AG04450 (cell line): ENCODE results near the gene PLCXD1. TPM values are rescaled to one million over a fixed set of nuclear protein-coding genes. Genes with fewer than 3 reads are reported as not detected.

Experiments used
- CTCF ChIA-PET: fragments of 300-600, 350-600 bp; formaldehyde crosslinking; extraction: SDS; loops from one replicate; lab custom pipeline; 2022; ENCODE audit warnings: antibody characterized with exemption, inconsistent platforms; lab: Charles Lee
- POLR2A ChIA-PET: fragments of 350-600 bp; formaldehyde crosslinking; extraction: SDS; loops from one replicate; lab custom pipeline; 2021; ENCODE audit warnings: antibody characterized with exemption, inconsistent platforms; lab: Yijun Ruan, JAX
- DNase-seq: peaks from one replicate; pipeline ENCODE4 v3.0.0-alpha.2; 2011; ENCODE audit warnings: low read depth, low spot score
- H3K27ac ChIP-seq: one replicate; pipeline ENCODE4 v1.5.1; 2012; ENCODE audit warnings: low read depth, low read length, control low read depth
- H3K27me3 ChIP-seq: one replicate; pipeline ENCODE4 v1.6.0; 2012; ENCODE audit warnings: low read length; ENCODE audit not compliant: control insufficient read depth, insufficient read depth
- H3K4me3 ChIP-seq: 2 replicates; pipeline ENCODE4 v1.5.1; 2011; ENCODE audit warnings: mild to moderate bottlenecking, low read depth, low read length, control low read depth
- H3K9me3 ChIP-seq: 2 replicates; pipeline ENCODE4 v1.5.1; 2012; ENCODE audit warnings: low read length; ENCODE audit not compliant: control insufficient read depth, insufficient read depth
- polyA plus RNA-seq: library from polyadenylated mRNA; depleted of rRNA; stranded (reverse); fragments of >200 nt; gene quantifications from 2 replicates; pipeline ENCODE4 v1.2.3, GENCODE V29; 2011
- TF ChIP-seq, protein P1 (sequence below): IDR thresholded peaks from 2 replicates; pipeline ENCODE4 v1.5.1; 2011; ENCODE audit warnings: low read depth, low read length, control low read depth, inconsistent platforms

The PLCXD1 gene
- polyA plus RNA-seq, 1 experiment: 9.0 TPM

GRCh38 chrX:332496-332860, 51.3 kb downstream of the PLCXD1 start:
- CTCF ChIA-PET: no interaction called here
- Histone ChIP-seq H3K27me3 (peaks cover 4% of the 10 kb centered on the region), H3K27ac (no peak overlapping the region), H3K9me3 (peaks cover 69% of the 10 kb centered on the region), H3K4me3 (no peak overlapping the region)
- POLR2A ChIA-PET: no interaction called here
- no peak for DNase-seq
- TF ChIP-seq, protein P1, sequence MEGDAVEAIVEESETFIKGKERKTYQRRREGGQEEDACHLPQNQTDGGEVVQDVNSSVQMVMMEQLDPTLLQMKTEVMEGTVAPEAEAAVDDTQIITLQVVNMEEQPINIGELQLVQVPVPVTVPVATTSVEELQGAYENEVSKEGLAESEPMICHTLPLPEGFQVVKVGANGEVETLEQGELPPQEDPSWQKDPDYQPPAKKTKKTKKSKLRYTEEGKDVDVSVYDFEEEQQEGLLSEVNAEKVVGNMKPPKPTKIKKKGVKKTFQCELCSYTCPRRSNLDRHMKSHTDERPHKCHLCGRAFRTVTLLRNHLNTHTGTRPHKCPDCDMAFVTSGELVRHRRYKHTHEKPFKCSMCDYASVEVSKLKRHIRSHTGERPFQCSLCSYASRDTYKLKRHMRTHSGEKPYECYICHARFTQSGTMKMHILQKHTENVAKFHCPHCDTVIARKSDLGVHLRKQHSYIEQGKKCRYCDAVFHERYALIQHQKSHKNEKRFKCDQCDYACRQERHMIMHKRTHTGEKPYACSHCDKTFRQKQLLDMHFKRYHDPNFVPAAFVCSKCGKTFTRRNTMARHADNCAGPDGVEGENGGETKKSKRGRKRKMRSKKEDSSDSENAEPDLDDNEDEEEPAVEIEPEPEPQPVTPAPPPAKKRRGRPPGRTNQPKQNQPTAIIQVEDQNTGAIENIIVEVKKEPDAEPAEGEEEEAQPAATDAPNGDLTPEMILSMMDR: no peak

- TF ChIP-seq, protein P1: no peak
- ChIA-PET POLR2A (no interaction called here), CTCF (no interaction called here)
- no peak for DNase-seq
- H3K9me3 ChIP-seq: peaks cover 70% of the 10 kb centered on the region
- H3K4me3 ChIP-seq: no peak overlapping the region
- no peak overlapping the region for H3K27ac ChIP-seq
- peaks cover 4% of the 10 kb centered on the region for H3K27me3 ChIP-seq
Measured at GRCh38 chrX:332916-333610, 51.9 kb downstream of the PLCXD1 start.

DNA sequence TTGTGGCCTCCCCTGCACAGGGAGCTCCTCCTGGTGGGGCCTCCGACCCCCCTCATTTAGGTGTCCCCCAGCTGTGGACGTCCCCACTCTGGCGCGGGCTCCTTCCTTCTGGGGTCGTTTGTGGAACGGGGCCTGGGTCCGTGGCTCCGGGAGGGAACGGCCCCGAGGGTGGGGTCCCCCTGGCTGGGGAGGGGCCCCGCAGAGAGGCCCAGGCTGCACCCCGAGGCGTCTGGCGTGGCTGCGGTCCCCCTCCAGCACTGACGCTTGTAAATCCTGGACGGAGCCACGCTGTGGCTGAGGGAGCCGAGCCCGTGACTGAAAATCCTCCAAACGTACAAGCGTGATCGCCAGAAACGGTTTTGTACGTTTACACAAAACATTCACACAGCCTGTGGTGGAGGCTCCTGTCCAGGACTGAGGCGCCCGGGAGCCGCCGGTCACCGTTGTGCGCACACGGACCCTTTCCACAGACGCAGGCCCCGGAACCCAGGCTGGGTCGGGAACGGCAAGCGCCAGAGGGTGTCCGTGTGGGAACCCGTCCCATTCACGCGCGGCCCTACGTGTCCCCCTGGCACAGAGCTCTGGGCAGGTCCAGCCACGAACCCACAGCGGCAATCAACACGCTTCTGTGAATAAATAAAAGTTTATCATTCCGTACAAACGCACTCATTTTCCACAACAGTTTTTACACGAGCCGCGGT, 52.6 kb downstream of the PLCXD1 start:
- no peak overlapping the region for H3K27ac ChIP-seq

GRCh38 chrX:334331-334891, 53.2 kb downstream of the PLCXD1 start:
- CTCF ChIA-PET: no interaction called here
- H3K9me3 ChIP-seq: peaks cover 80% of the 10 kb centered on the region
- TF ChIP-seq, protein P1: no peak
- H3K4me3 ChIP-seq: no peak overlapping the region
- DNase-seq: no peak
- peaks cover 4% of the 10 kb centered on the region for H3K27me3 ChIP-seq
- H3K27ac ChIP-seq: no peak overlapping the region
- POLR2A ChIA-PET: no interaction called here

More for the DNA sequence above, 52.6 kb downstream of the PLCXD1 start:
- H3K27me3 ChIP-seq: peaks cover 4% of the 10 kb centered on the region
- no peak for DNase-seq
- CTCF ChIA-PET: no interaction called here
- TF ChIP-seq, protein P1: no peak
- H3K9me3 ChIP-seq: peaks cover 77% of the 10 kb centered on the region
- POLR2A ChIA-PET: no interaction called here
- no peak overlapping the region for H3K4me3 ChIP-seq
